ENCODE data around the gene KANSL2.
A peak's percentile ranks its signal among the peaks of the same experiment; 100 is the strongest.
"Not testable (repeated sequence)": the region's sequence is repeated elsewhere in the genome, so short reads cannot be mapped to it uniquely, and the experiment has no call there.

KANSL2 gene, protein sequence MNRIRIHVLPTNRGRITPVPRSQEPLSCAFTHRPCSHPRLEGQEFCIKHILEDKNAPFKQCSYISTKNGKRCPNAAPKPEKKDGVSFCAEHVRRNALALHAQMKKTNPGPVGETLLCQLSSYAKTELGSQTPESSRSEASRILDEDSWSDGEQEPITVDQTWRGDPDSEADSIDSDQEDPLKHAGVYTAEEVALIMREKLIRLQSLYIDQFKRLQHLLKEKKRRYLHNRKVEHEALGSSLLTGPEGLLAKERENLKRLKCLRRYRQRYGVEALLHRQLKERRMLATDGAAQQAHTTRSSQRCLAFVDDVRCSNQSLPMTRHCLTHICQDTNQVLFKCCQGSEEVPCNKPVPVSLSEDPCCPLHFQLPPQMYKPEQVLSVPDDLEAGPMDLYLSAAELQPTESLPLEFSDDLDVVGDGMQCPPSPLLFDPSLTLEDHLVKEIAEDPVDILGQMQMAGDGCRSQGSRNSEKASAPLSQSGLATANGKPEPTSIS

DNA sequence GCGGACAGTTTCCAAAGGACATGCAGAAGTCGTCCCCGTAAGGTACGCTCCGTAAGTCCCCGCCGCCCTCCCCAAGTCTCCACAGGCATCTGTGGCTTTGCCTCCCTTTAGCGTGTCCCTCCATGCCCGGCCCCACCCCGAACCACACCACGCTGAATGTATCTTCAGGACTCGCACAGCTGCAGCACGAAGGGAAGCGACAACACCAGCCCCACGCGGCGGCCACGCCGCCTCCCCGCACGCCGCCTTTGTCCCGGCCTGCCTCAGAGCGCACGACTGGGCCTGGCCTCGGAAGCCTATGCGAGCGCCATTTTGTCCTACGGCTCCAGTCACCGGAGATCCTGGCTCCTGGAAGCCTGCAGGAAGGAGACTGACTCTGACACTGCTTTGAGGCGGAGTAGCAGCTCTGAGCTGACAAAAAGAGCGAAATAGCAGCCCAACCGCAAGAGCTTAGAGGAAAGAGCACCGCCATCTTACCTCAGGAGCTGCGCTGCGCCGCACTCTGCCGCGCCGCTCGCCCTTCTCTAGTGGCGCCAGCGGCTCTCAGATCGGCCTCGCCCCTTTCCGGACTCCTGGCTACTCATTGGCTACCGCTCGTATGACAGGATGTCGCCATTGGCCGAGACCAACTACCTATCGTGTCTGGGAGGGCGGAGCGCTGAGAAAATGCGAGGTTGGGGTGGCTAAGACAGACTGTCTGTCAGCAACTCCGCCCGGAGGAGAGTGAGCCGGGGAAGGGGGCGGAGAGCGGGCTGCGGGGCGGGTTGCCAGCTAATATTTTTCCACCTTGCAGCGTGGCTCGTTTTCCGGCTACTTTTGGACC lies at the start of gene KANSL2:
TSS of gene KANSL2 (minus strand) at position 529 of the 823 bp plus-strand sequence. CDS start 606 bp downstream, outside the sequence.
- DNase-seq (ENCODE audit: low spot score in 2 of 2) (peak; percentile 90 to 96), ATAC-seq (replicated peaks; ENCODE audit: extremely low read depth, poor library complexity, severe bottlenecking) (peak; percentile 98)
- H3K27ac Mint-ChIP-seq (ENCODE audit: low read depth) = peak within 1 kb of the TSS; percentile 98
- H3K36me3 Mint-ChIP-seq (ENCODE audit: insufficient read depth) = peaks cover 46% of the 10 kb centered on the region
- H3K4me3 Mint-ChIP-seq = peak within 1 kb of the TSS; percentile 89
- H3K9me3 Mint-ChIP-seq = no peaks in the 10 kb centered on the region
- no peaks in the 10 kb centered on the region for H3K27me3 Mint-ChIP-seq
- peaks cover 41% of the 10 kb centered on the region for H3K4me1 Mint-ChIP-seq

DNA sequence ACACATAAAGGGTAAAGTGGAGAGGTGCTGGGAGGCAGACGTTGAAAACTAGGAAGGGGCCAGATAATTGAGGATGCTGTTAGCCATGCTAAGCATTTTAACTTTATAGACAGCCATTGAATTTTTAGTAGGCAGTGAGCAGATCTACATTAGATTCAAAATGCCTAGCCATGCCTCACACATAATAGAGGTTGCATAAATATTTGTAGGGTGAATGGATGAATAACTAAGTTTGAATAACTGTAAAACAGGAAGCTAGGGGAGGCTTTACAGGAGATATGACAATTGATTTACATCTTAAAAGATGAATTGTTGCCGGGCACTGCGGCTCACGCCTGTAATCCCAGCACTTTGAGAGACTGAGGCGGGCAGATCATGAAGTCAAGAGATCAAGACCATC lies 46.8 kb upstream of the KANSL2 start:
- DNase-seq (ENCODE audit: low spot score in 2 of 2) (no peak), ATAC-seq (replicated peaks; ENCODE audit: extremely low read depth, poor library complexity, severe bottlenecking) (no peak)
- peaks cover 2% of the 10 kb centered on the region for H3K36me3 Mint-ChIP-seq (ENCODE audit: insufficient read depth)
- H3K27ac Mint-ChIP-seq (ENCODE audit: low read depth) = no peak overlapping the region
- no peaks in the 10 kb centered on the region for H3K4me1 Mint-ChIP-seq
- no peaks in the 10 kb centered on the region for H3K9me3 Mint-ChIP-seq
- no peak overlapping the region for H3K4me3 Mint-ChIP-seq
- peaks cover 11% of the 10 kb centered on the region for H3K27me3 Mint-ChIP-seq

DNA sequence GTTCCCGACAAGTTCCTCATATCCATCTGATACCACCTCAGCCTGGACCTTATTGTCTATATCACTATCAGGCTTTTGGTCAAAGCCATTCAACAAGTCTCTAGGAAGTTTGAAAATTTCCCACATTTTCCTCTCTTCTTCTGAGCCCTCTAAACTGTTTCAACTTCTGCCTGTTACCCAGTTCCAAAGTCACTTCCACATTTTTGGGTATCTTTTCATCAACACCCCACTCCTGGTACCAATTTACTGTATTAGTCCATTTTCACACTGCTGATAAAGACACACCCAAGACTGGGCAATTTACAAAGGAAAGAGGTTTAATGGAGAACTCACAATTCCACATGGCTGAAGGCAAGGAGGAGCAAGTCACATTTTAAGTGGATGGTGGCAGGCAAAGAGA lies 38.7 kb upstream of the KANSL2 start:
- not testable (repeated sequence) for ATAC-seq (replicated peaks; ENCODE audit: extremely low read depth, poor library complexity, severe bottlenecking); H3K27me3 Mint-ChIP-seq; H3K27ac Mint-ChIP-seq (ENCODE audit: low read depth); DNase-seq (ENCODE audit: low spot score in 2 of 2); H3K4me3 Mint-ChIP-seq
- Mint-ChIP-seq H3K4me1 (peaks cover 14% of the 10 kb centered on the region), H3K36me3 (ENCODE audit: insufficient read depth) (peaks cover 15% of the 10 kb centered on the region), H3K9me3 (peaks cover 12% of the 10 kb centered on the region)

DNA sequence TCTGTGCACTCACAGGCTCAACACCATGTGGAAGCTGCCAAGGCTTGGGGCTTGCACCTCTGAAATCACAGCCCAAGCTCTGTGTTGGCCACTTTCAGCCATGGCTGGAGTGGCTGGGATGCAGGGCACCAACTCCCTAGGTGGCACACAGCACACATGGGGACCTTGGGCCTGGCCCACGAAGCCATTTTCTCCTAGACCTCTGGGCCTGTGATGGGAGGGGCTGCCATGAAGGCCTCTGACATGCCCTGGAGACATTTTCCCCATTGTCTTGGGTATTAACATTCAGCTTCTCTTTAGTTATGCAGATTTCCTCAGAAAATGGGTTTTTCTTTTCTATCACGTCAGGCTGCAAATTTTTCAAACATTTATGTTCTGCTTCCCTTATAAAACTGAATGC lies 38.1 kb upstream of the KANSL2 start:
- H3K27me3 Mint-ChIP-seq; H3K4me3 Mint-ChIP-seq; H3K27ac Mint-ChIP-seq (ENCODE audit: low read depth); ATAC-seq (replicated peaks; ENCODE audit: extremely low read depth, poor library complexity, severe bottlenecking); DNase-seq (ENCODE audit: low spot score in 2 of 2): not testable (repeated sequence)
- Mint-ChIP-seq H3K36me3 (ENCODE audit: insufficient read depth) (peaks cover 18% of the 10 kb centered on the region), H3K4me1 (peaks cover 19% of the 10 kb centered on the region), H3K9me3 (peaks cover 12% of the 10 kb centered on the region)

DNA sequence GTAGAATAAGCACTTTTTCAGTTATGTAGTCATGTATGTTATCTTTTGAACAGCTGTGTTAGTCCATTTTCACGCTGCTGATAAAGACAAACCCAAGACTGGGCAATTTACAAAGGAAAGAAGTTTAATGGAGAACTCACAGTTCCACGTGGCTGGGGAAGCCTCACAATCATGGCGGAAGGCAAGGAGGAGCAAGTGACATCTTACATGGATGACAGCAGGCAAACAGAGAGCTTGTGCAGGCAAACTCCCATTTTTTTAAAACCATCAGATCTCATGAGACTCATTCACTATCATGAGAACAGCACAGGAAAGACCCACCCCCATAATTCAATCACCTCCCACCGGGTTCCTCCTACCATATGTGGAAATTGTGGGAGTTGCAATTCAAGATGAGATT lies 37.0 kb upstream of the KANSL2 start:
- H3K4me3 Mint-ChIP-seq = peak overlapping the region; percentile 13
- ATAC-seq (replicated peaks; ENCODE audit: extremely low read depth, poor library complexity, severe bottlenecking) = not testable (repeated sequence)

DNA sequence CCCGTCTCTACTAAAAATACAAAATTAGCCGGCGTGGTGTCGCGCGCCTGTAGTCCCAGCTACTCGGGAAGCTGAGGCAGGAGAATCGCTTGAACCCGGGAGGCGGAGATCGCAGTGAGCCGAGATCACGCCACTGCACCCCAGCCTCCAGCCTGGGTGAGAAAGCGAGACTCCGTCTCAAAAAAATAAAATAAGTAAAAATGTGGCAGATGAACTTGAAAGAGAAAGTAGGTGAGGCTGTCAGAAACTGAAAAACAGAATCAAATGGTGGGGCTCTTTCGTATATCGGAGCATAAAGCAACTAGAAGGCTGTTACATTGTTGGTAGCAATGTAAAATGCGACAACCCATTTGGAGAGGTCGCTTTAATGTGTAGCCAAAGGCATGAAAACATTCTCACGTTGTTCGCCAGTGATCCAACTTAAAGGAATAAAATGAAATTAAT lies 35.2 kb upstream of the KANSL2 start:
- peaks cover 12% of the 10 kb centered on the region for H3K9me3 Mint-ChIP-seq
- peak overlapping the region; percentile 89 for H3K4me3 Mint-ChIP-seq
- DNase-seq (ENCODE audit: low spot score in 2 of 2) (no peak), ATAC-seq (replicated peaks; ENCODE audit: extremely low read depth, poor library complexity, severe bottlenecking) (no peak)
- peak overlapping the region; percentile 97 for H3K27ac Mint-ChIP-seq (ENCODE audit: low read depth)
- peaks cover 33% of the 10 kb centered on the region for H3K36me3 Mint-ChIP-seq (ENCODE audit: insufficient read depth)
- no peaks in the 10 kb centered on the region for H3K27me3 Mint-ChIP-seq
- H3K4me1 Mint-ChIP-seq = peaks cover 39% of the 10 kb centered on the region

More for the DNA sequence above, 37.0 kb upstream of the KANSL2 start:
- not testable (repeated sequence) for H3K27ac Mint-ChIP-seq (ENCODE audit: low read depth); DNase-seq (ENCODE audit: low spot score in 2 of 2); H3K27me3 Mint-ChIP-seq
- H3K9me3 Mint-ChIP-seq = peaks cover 12% of the 10 kb centered on the region
- H3K4me1 Mint-ChIP-seq = peaks cover 29% of the 10 kb centered on the region
- H3K36me3 Mint-ChIP-seq (ENCODE audit: insufficient read depth) = peaks cover 24% of the 10 kb centered on the region

DNA sequence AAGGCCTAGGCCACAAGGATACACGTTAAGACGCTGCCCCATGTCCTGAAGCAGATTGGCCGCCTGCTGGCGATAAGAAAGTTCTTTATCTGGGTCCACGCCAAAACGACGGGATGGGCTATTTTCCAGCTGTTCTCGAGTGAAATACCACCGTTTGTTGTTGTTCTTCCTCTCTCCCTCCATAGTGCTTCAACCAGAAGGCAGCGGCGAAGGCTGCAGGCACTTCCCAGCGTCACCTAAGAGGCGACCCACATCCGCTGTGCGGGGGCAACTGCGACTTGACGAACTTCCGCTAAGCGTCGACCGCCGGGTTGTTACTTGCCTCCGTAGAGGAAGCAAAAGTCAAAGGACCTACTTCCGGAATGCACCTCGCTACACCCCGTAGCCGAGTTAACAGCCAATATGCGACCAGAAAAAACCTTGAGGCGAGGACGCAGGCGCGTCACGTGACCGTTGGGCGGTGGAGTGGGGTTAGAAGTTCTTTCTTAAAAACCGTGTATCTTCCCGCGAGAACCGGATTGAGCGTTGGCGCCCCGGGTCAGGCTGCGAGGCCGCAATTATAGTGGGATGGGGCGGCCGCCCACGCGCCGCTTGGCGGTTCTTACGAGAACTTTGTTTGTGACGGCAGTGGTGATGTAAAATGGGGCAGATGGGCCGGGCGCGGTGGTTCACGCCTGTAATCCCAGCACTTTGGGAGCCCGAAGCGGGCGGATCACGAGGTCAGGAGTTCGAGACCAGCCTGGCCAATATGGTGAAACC lies 34.6 kb upstream of the KANSL2 start, which contains the start of gene CCNT1:
TSS of gene CCNT1 (minus strand) at position 215 of the 759 bp plus-strand sequence. CDS start at position 183, 32 bp downstream.
- peaks cover 37% of the 10 kb centered on the region for H3K36me3 Mint-ChIP-seq (ENCODE audit: insufficient read depth)
- DNase-seq (ENCODE audit: low spot score in 2 of 2) = peak; percentile 91 to 99
- peaks cover 12% of the 10 kb centered on the region for H3K9me3 Mint-ChIP-seq
- H3K27me3 Mint-ChIP-seq = no peaks in the 10 kb centered on the region
- peak; percentile 95 for ATAC-seq (replicated peaks; ENCODE audit: extremely low read depth, poor library complexity, severe bottlenecking)
- peak within 1 kb of the TSS; percentile 97 for H3K27ac Mint-ChIP-seq (ENCODE audit: low read depth)
- peak within 1 kb of the TSS; percentile 89 for H3K4me3 Mint-ChIP-seq
- H3K4me1 Mint-ChIP-seq = peaks cover 39% of the 10 kb centered on the region

DNA sequence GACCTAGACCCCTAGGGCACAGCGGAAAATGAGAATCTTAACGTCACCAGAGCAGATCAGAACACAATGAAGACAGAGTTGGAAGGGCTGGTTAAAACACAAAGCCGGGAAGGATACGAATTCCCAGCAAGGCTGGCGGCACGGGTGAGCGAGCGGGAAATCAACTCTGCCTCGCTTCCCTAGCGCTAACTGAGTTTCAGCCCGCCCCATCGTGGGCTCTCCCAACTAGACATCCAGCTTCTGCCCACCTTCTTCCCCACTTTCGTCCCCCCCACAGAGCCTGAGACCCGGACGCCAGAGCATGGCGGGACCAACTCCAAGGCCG lies 34.1 kb upstream of the KANSL2 start:
- ATAC-seq (replicated peaks; ENCODE audit: extremely low read depth, poor library complexity, severe bottlenecking) = peak; percentile 7
- DNase-seq (ENCODE audit: low spot score in 2 of 2) = peak in 1 of 2 donors; percentile 13
- no peaks in the 10 kb centered on the region for H3K27me3 Mint-ChIP-seq

DNA sequence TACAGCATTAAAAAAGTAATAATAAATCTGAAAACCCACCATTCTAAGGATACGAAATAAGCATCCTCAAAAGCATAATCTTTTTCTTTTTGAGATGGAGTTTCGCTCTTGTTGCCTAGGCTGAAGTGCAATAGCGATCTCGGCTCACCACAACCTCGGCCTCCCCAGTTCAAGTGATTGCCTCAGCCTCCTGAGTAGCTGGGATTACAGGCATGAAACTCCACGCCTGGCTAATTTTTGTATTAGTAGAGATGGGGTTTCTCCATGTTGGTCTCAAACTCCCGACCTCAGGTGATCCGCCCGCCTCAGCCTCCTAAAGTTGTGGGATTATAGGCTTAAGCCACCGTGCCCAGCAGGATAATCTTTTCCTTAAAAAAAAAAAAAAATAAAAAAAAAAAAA lies 30.2 kb upstream of the KANSL2 start:
- no peak overlapping the region for H3K27ac Mint-ChIP-seq (ENCODE audit: low read depth)
- H3K9me3 Mint-ChIP-seq = no peaks in the 10 kb centered on the region
- peaks cover 62% of the 10 kb centered on the region for H3K4me1 Mint-ChIP-seq
- H3K27me3 Mint-ChIP-seq = no peaks in the 10 kb centered on the region
- ATAC-seq (replicated peaks; ENCODE audit: extremely low read depth, poor library complexity, severe bottlenecking) (no peak), DNase-seq (ENCODE audit: low spot score in 2 of 2) (no peak)
- no peak overlapping the region for H3K4me3 Mint-ChIP-seq
- peaks cover 56% of the 10 kb centered on the region for H3K36me3 Mint-ChIP-seq (ENCODE audit: insufficient read depth)

More for the DNA sequence above, 34.1 kb upstream of the KANSL2 start:
- Mint-ChIP-seq H3K4me3 (peak overlapping the region; percentile 89), H3K9me3 (peaks cover 12% of the 10 kb centered on the region), H3K4me1 (peaks cover 39% of the 10 kb centered on the region), H3K36me3 (ENCODE audit: insufficient read depth) (peaks cover 40% of the 10 kb centered on the region), H3K27ac (ENCODE audit: low read depth) (peak overlapping the region; percentile 97)

DNA sequence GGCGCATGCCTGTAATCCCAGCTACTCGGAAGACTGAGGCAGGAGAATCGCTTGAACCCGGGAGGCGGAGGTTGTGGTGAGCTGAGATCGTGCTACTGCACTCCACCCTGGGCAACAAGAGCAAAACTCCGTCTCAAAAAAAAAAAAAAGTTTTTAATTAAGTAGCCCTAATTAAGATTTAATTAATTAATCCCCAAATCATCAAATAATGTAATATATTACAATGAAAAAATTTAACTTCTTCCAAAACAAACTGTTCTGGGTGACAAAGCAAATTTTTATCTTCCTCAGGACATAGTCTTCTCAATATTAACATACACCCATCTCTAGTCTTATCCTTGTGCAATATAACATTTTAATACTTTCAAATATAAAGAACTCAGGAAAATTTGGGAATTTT lies 16.8 kb upstream of the KANSL2 start:
- peaks cover 77% of the 10 kb centered on the region for H3K36me3 Mint-ChIP-seq (ENCODE audit: insufficient read depth)
- H3K9me3 Mint-ChIP-seq; H3K27ac Mint-ChIP-seq (ENCODE audit: low read depth): not testable (repeated sequence)

DNA sequence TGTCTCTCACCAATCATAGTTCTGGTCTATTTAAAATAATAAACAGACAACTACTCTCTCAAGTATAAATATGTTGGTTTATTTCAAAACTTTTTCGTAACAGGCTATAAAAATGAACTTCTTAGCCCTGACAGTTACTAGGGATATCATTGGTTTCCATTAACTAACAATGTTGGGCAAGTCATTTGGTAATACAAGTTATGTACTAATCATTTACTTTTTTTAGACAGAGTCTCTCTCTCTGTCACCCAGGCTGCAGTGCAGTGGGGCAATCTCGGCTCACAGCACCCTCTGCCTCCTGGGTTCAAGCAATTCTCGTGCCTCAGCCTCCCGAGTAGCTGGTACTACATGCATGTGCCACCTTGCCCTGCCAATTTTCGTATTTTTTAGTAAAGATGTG lies 14.6 kb upstream of the KANSL2 start:
- H3K36me3 Mint-ChIP-seq (ENCODE audit: insufficient read depth) = peaks cover 80% of the 10 kb centered on the region
- peaks cover 16% of the 10 kb centered on the region for H3K4me1 Mint-ChIP-seq
- ATAC-seq (replicated peaks; ENCODE audit: extremely low read depth, poor library complexity, severe bottlenecking) = no peak
- no peaks in the 10 kb centered on the region for H3K9me3 Mint-ChIP-seq
- DNase-seq (ENCODE audit: low spot score in 2 of 2) = no peak
- H3K27me3 Mint-ChIP-seq = no peaks in the 10 kb centered on the region
- no peak overlapping the region for H3K4me3 Mint-ChIP-seq
- no peak overlapping the region for H3K27ac Mint-ChIP-seq (ENCODE audit: low read depth)

More for the DNA sequence above, 16.8 kb upstream of the KANSL2 start:
- H3K4me3 Mint-ChIP-seq; ATAC-seq (replicated peaks; ENCODE audit: extremely low read depth, poor library complexity, severe bottlenecking); H3K27me3 Mint-ChIP-seq; H3K4me1 Mint-ChIP-seq; DNase-seq (ENCODE audit: low spot score in 2 of 2): not testable (repeated sequence)

DNA sequence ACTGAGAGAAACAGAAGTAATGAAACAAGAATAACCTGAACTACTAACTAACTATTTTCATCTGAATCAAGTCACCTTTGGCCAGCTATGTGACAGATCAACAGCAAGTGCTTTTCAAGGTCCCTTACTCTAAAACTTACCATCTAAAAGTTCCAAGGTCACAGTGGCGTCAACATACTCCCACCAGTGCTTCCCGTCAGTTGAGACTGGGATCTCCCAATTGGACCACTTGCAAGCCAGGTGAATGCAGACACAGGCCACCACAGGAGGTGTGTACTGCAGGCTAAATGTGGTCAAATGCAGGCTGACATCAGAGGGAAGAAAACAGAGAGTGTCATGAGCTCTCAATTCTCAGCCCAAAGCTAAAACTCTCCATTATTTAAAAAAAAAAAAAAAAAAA lies 13.8 kb upstream of the KANSL2 start:
- Mint-ChIP-seq H3K27ac (ENCODE audit: low read depth) (no peak overlapping the region), H3K27me3 (no peaks in the 10 kb centered on the region), H3K4me1 (peaks cover 24% of the 10 kb centered on the region), H3K36me3 (ENCODE audit: insufficient read depth) (peaks cover 85% of the 10 kb centered on the region), H3K4me3 (no peak overlapping the region), H3K9me3 (no peaks in the 10 kb centered on the region)
- ATAC-seq (replicated peaks; ENCODE audit: extremely low read depth, poor library complexity, severe bottlenecking) = no peak
- no peak for DNase-seq (ENCODE audit: low spot score in 2 of 2)

Data from central memory CD8-positive, alpha-beta T cell (primary cell).